Adipose tissue (tissue), 3 donors: ENCODE results near the gene VPS37B. TPM values are rescaled to one million over a fixed set of nuclear protein-coding genes. Genes with fewer than 3 reads are reported as not detected.

ENCODE experiments used
- H3K27ac ChIP-seq: one replicate; pipeline ENCODE4 v1.5.1; 2013; ENCODE audit warnings: low read depth, low read length
- WGBS, 3 donors: extraction: QIAGEN DNeasy Blood & Tissue Kit; methylation state at CpG; one replicate each; pipeline ENCODE4 v1.1.7; 2013; 5-methylcytosine and 5-hydroxymethylcytosine counted together
- polyA plus RNA-seq, 3 donors: library from polyadenylated mRNA; stranded (reverse); fragments of 200-250 nt; gene quantifications; one replicate each; pipeline ENCODE4 v1.2.3, GENCODE V29; 2013
- donor health status: healthy with polysubstance abuse.
- donor health status: Bipolar disorder and iron deficiency.
- donor health status: healthy.

The VPS37B gene
- polyA plus RNA-seq, 3 donors, result 18.7 to 23.6 (median 21.4) TPM

- WGBS, 3 donors, result 1% methylated on average over 37 to 42 of the region's 42 CpGs
- H3K27ac ChIP-seq, result no peak overlapping the region
Observed at GRCh38 chr12:122836027-122836921, 59.6 kb downstream of the VPS37B start.

- WGBS, 3 donors, result 0 to 1% (median 0%) methylated on average over 17 to 43 of the region's 43 CpGs
Observed at GRCh38 chr12:122835750-122836026, 60.2 kb downstream of the VPS37B start.

GRCh38 chr12:122834921-122835749 lies 60.8 kb downstream of the VPS37B start, which contains the start of gene HIP1R:
Gene HIP1R (plus strand): TSS chr12:122835457. CDS start chr12:122835551, 94 bp downstream.
- H3K27ac ChIP-seq, result no peak within 1 kb of the TSS
- 0 to 4% (median 2%) methylated on average over 25 to 68 of the region's 85 CpGs for WGBS, 3 donors

More at GRCh38 chr12:122835750-122836026, 60.2 kb downstream of the VPS37B start:
- no peak overlapping the region for H3K27ac ChIP-seq

- WGBS, 3 donors, result 14 to 15% (median 15%) methylated on average over 21 of the region's 21 CpGs
- no peak overlapping the region for H3K27ac ChIP-seq
Observed at GRCh38 chr12:122834104-122834920, 61.6 kb downstream of the VPS37B start.

- H3K27ac ChIP-seq, result no peak overlapping the region
- 70 to 81% (median 73%) methylated on average over 7 of the region's 7 CpGs for WGBS, 3 donors
Observed at GRCh38 chr12:122830517-122831214, 65.3 kb downstream of the VPS37B start.

- H3K27ac ChIP-seq, result no peak overlapping the region
Observed at GRCh38 chr12:122827258-122827657, 68.7 kb downstream of the VPS37B start.

GRCh38 chr12:122825773-122826724 lies 69.9 kb downstream of the VPS37B start:
- no peak overlapping the region for H3K27ac ChIP-seq
- WGBS, 3 donors, result 15 to 34% (median 28%) methylated on average over 22 of the region's 22 CpGs

More at GRCh38 chr12:122827258-122827657, 68.7 kb downstream of the VPS37B start:
- WGBS, 3 donors, result 12 to 58% (median 47%) methylated on average over 5 of the region's 5 CpGs

GRCh38 chr12:122823429-122823828 lies 72.5 kb downstream of the VPS37B start:
- WGBS, 3 donors, result 33 to 90% (median 81%) methylated on average over 11 of the region's 11 CpGs
- H3K27ac ChIP-seq, result no peak overlapping the region

GRCh38 chr12:122820838-122821271 lies 75.1 kb downstream of the VPS37B start:
- H3K27ac ChIP-seq, result no peak overlapping the region
- WGBS, 3 donors, result 57 to 64% (median 62%) methylated on average over 7 of the region's 7 CpGs

- no peak overlapping the region for H3K27ac ChIP-seq
- WGBS, 3 donors, result 66 to 73% (median 70%) methylated on average over 8 of the region's 8 CpGs
Observed at GRCh38 chr12:122820138-122820537, 75.8 kb downstream of the VPS37B start.

- no peak overlapping the region for H3K27ac ChIP-seq
- 59 to 74% (median 69%) methylated on average over 10 of the region's 10 CpGs for WGBS, 3 donors
Observed at GRCh38 chr12:122819209-122819785, 76.6 kb downstream of the VPS37B start.

Other genes with a start within 250 kb of the VPS37B start
- 10 to 100 TPM in 1 of 3 donors, 1 to 10 TPM in 2; 2.1 to 68.5 (median 7.1) TPM for gene HCAR2, start 192.8 kb downstream of the VPS37B start, polyA plus RNA-seq
- 10 to 100 TPM in 1 of 3 donors, 1 to 10 TPM in 1, under 1 TPM in 1; 0.81 to 12.6 (median 2.2) TPM for gene HCAR3, start 179.3 kb downstream of the VPS37B start, polyA plus RNA-seq
- 1 to 10 TPM in 2 of 3 donors, under 1 TPM in 1; 0.79 to 6.3 (median 3.0) TPM for gene HCAR1, start 165.3 kb downstream of the VPS37B start, polyA plus RNA-seq
- 10 to 100 TPM; 11.4 to 31.2 (median 16.1) TPM for gene DENR, start 143.3 kb downstream of the VPS37B start, polyA plus RNA-seq
- gene CCDC62, start 121.6 kb downstream of the VPS37B start, polyA plus RNA-seq, result under 1 TPM in 2 of 3 donors, not detected in 1; 0.08 to 0.19 TPM
- gene HIP1R, start 60.7 kb downstream of the VPS37B start, polyA plus RNA-seq, result 10 to 100 TPM; 27.0 to 62.4 (median 42.4) TPM
- 1 to 10 TPM; 1.5 to 3.3 (median 1.8) TPM for gene ABCB9, start 70.3 kb upstream of the VPS37B start, polyA plus RNA-seq
- gene OGFOD2, start 79.1 kb upstream of the VPS37B start, polyA plus RNA-seq, result 10 to 100 TPM in 2 of 3 donors, 1 to 10 TPM in 1; 9.4 to 14.3 (median 11.5) TPM
- 100 to 1,000 TPM; 208 to 315 (median 273) TPM for gene ARL6IP4, start 84.6 kb upstream of the VPS37B start, polyA plus RNA-seq